H9 (cell line): ENCODE measurements around the gene FXN. TPM values are rescaled to one million over a fixed set of nuclear protein-coding genes. Genes with fewer than 3 reads are reported as not detected.

Experiments
- DNase-seq: peaks from one replicate; pipeline ENCODE4 v3.0.0-alpha.2; 2017
- H2AFZ ChIP-seq: one replicate; pipeline ENCODE4 v1.6.1; 2013; ENCODE audit warnings: mild to moderate bottlenecking, low read length, control low read depth, moderate library complexity
- H2AK5ac ChIP-seq: 2 replicates; pipeline ENCODE4 v1.6.1; 2013; ENCODE audit warnings: low read length, control low read depth, mixed read lengths; ENCODE audit not compliant: insufficient read length
- H2BK120ac ChIP-seq: one replicate; pipeline ENCODE4 v1.6.1; 2013; ENCODE audit warnings: low read depth, mild to moderate bottlenecking, low read length, control low read depth, inconsistent platforms; ENCODE audit not compliant: poor library complexity, severe bottlenecking
- H2BK12ac ChIP-seq: 2 replicates; pipeline ENCODE4 v1.6.1; 2013; ENCODE audit warnings: low read length, control low read depth, mixed read lengths, low read depth; ENCODE audit not compliant: insufficient read length
- H2BK15ac ChIP-seq: 2 replicates; pipeline ENCODE4 v1.6.1; 2013; ENCODE audit warnings: low read depth, low read length, control low read depth
- H2BK20ac ChIP-seq: one replicate; pipeline ENCODE4 v1.6.1; 2013; ENCODE audit warnings: low read depth, mild to moderate bottlenecking, low read length, control low read depth, inconsistent platforms; ENCODE audit not compliant: poor library complexity, severe bottlenecking
- H2BK5ac ChIP-seq: 2 replicates; pipeline ENCODE4 v1.6.1; 2013; ENCODE audit warnings: low read length, control low read depth, mixed read lengths; ENCODE audit not compliant: insufficient read length
- H3K14ac ChIP-seq: 2 replicates; pipeline ENCODE4 v1.6.1; 2013; ENCODE audit warnings: low read length, control low read depth; ENCODE audit not compliant: insufficient read depth
- H3K18ac ChIP-seq: 2 replicates; pipeline ENCODE4 v1.6.1; 2013; ENCODE audit warnings: low read depth, mild to moderate bottlenecking, mixed read lengths, low read length, control low read depth; ENCODE audit not compliant: insufficient read length
- H3K23ac ChIP-seq: 2 replicates; pipeline ENCODE4 v1.6.1; 2013; ENCODE audit warnings: low read length, control low read depth, mixed read lengths, low read depth; ENCODE audit not compliant: insufficient read length
- H3K23me2 ChIP-seq: 2 replicates; pipeline ENCODE4 v1.6.1; 2013; ENCODE audit warnings: low read depth, mild to moderate bottlenecking, mixed read lengths, low read length, control low read depth; ENCODE audit not compliant: insufficient read length, poor library complexity, severe bottlenecking
- H3K27ac ChIP-seq: 2 replicates; pipeline ENCODE4 v1.5.1; 2013; ENCODE audit warnings: low read length, control low read depth, mixed read lengths, low read depth; ENCODE audit not compliant: insufficient read length
- H3K27me3 ChIP-seq: 2 replicates; pipeline ENCODE4 v1.6.1; 2013; ENCODE audit warnings: low read length, control low read depth, inconsistent platforms; ENCODE audit not compliant: insufficient read depth
- H3K4ac ChIP-seq: 2 replicates; pipeline ENCODE4 v1.6.1; 2013; ENCODE audit warnings: low read depth, mild to moderate bottlenecking, control low read depth, inconsistent platforms, low read length, moderate library complexity
- H3K4me1 ChIP-seq: 2 replicates; pipeline ENCODE4 v1.6.1; 2013; ENCODE audit warnings: low read length, control low read depth, inconsistent platforms; ENCODE audit not compliant: insufficient read depth
- H3K4me2 ChIP-seq: 2 replicates; pipeline ENCODE4 v1.6.1; 2013; ENCODE audit warnings: low read length, control low read depth, mixed read lengths; ENCODE audit not compliant: insufficient read length, insufficient read depth
- H3K56ac ChIP-seq: 2 replicates; pipeline ENCODE4 v1.6.1; 2013; ENCODE audit warnings: low read depth, mild to moderate bottlenecking, mixed read lengths, low read length, control low read depth; ENCODE audit not compliant: insufficient read length
- H3K79me1 ChIP-seq: 2 replicates; pipeline ENCODE4 v1.6.1; 2013; ENCODE audit warnings: low read depth, mild to moderate bottlenecking, moderate library complexity, low read length, control low read depth, inconsistent platforms; ENCODE audit not compliant: insufficient read depth, poor library complexity, severe bottlenecking
- H3K79me2 ChIP-seq: 2 replicates; pipeline ENCODE4 v1.6.1; 2013; ENCODE audit warnings: low read length, control low read depth, inconsistent platforms; ENCODE audit not compliant: insufficient read depth
- H3K9ac ChIP-seq: 2 replicates; pipeline ENCODE4 v1.6.1; 2013; ENCODE audit warnings: low read length, control low read depth, mixed read lengths; ENCODE audit not compliant: insufficient read length; ENCODE audit errors: extremely low read depth
- H3K9me3 ChIP-seq: one replicate; pipeline ENCODE4 v1.6.1; 2013; ENCODE audit warnings: low read depth, low read length, inconsistent platforms; ENCODE audit not compliant: control insufficient read depth
- H3T11ph ChIP-seq: one replicate; pipeline ENCODE4 v1.6.1; 2013; ENCODE audit warnings: mild to moderate bottlenecking, low read length, control low read depth, inconsistent platforms
- H4K20me1 ChIP-seq: one replicate; pipeline ENCODE4 v1.6.1; 2013; ENCODE audit not compliant: control insufficient read depth, insufficient read length, insufficient read depth
- H4K5ac ChIP-seq: 2 replicates; pipeline ENCODE4 v1.6.1; 2013; ENCODE audit warnings: low read depth, mild to moderate bottlenecking, mixed read lengths, low read length, control low read depth; ENCODE audit not compliant: insufficient read length
- H4K8ac ChIP-seq: replicated peaks from 2 replicates; pipeline ENCODE4 v1.6.1; 2013; ENCODE audit warnings: low read length, control low read depth, mixed read lengths, low read depth; ENCODE audit not compliant: insufficient read length
- H4K91ac ChIP-seq: 2 replicates; pipeline ENCODE4 v1.6.1; 2013; ENCODE audit warnings: low read depth, mild to moderate bottlenecking, moderate library complexity, mixed read lengths, low read length, control low read depth; ENCODE audit not compliant: insufficient read length
- H3K27ac Mint-ChIP-seq, 3 experiments: 2 replicates in 2 of 3; 3 replicates in 1 of 3; pipeline ENCODE4 v1.8.0; 2020 to 2021; ENCODE audit warnings: mixed read lengths in 3 of 3, mild to moderate bottlenecking in 1 of 3, moderate library complexity in 1 of 3
- H3K27me3 Mint-ChIP-seq: 2 replicates; pipeline ENCODE4 v1.8.0; 2021; ENCODE audit warnings: low read depth, mild to moderate bottlenecking, moderate library complexity, mixed read lengths
- H3K36me3 Mint-ChIP-seq, 3 experiments: 2 replicates in 2 of 3; 3 replicates in 1 of 3; pipeline ENCODE4 v1.8.0; 2020 to 2021; ENCODE audit warnings: low read depth in 3 of 3, mixed read lengths in 3 of 3; ENCODE audit not compliant: insufficient read depth in 1 of 3
- H3K4me1 Mint-ChIP-seq, 2 experiments: 2 replicates each; pipeline ENCODE4 v1.8.0; 2020; ENCODE audit warnings: mixed read lengths in 2 of 2
- H3K4me3 Mint-ChIP-seq, 2 experiments: 2 replicates in 1 of 2; 3 replicates in 1 of 2; pipeline ENCODE4 v1.8.0; 2020 to 2021; ENCODE audit warnings: mild to moderate bottlenecking in 2 of 2, mixed read lengths in 2 of 2, moderate library complexity in 1 of 2
- H3K9me3 Mint-ChIP-seq, 2 experiments: 2 replicates in 1 of 2; 3 replicates in 1 of 2; pipeline ENCODE4 v1.8.0; 2020; ENCODE audit warnings: mild to moderate bottlenecking in 2 of 2, mixed read lengths in 2 of 2, moderate library complexity in 1 of 2
- CTCF ChIP-seq: fragments of 200-600 bp; sonication (generic); conservative IDR thresholded peaks from 3 replicates; pipeline ENCODE4 v1.8.0; 2021; ENCODE audit warnings: antibody characterized with exemption, mild to moderate bottlenecking
- WGBS: extraction: QIAGEN DNeasy Blood & Tissue Kit; methylation state at CpG from one replicate; pipeline ENCODE4 v1.1.7; 2013; ENCODE audit warnings: missing lambda C conversion rate, low lambda C conversion rate, mixed read lengths; ENCODE audit not compliant: insufficient read length; ENCODE audit errors: extremely low coverage; 5-methylcytosine and 5-hydroxymethylcytosine counted together
- total RNA-seq: library from RNA; stranded (reverse); gene quantifications from 2 replicates; pipeline ENCODE4 v1.2.1, GENCODE V29; 2021

FXN gene
- total RNA-seq, 1 experiment from 2014 or later = 34.4 TPM

- TF ChIP-seq CTCF = no peak
- Histone ChIP-seq H3K9me3 (no peaks in the 10 kb centered on the region), H3K18ac (no peak overlapping the region), H4K91ac (no peak overlapping the region), H2AK5ac (no peak overlapping the region), H3K56ac (no peak overlapping the region), H3K4me1 (peaks cover 10% of the 10 kb centered on the region; the same call in 1 of the 2 replicates), H3K27ac (no peak overlapping the region), H2AFZ (no peak overlapping the region), H4K20me1 (no peaks in the 10 kb centered on the region), H2BK120ac (no peak overlapping the region), H3K9ac (no peak overlapping the region), H3K79me1 (no peaks in the 10 kb centered on the region), H4K8ac (no peak overlapping the region), H3K4me2 (no peak overlapping the region), H2BK5ac (no peak overlapping the region), H3K23ac (no peak overlapping the region), H3T11ph (no peak overlapping the region), H4K5ac (no peak overlapping the region), H3K4ac (no peak overlapping the region), H2BK20ac (no peak overlapping the region), H2BK12ac (no peak overlapping the region), H3K23me2 (no peaks in the 10 kb centered on the region), H3K27me3 (no peaks in the 10 kb centered on the region), H3K79me2 (no peaks in the 10 kb centered on the region), H3K14ac (no peak overlapping the region), H2BK15ac (no peak overlapping the region)
- peaks cover 26% of the 10 kb centered on the region in 2 experiments for H3K4me1 Mint-ChIP-seq
- WGBS = no CpG with 5 or more reads among the region's 1 CpG
- DNase-seq = no peak
- H3K4me3 Mint-ChIP-seq = no peak overlapping the region
- peaks cover 26 to 49% (median 38%) of the 10 kb centered on the region in 3 experiments for H3K36me3 Mint-ChIP-seq
- H3K27ac Mint-ChIP-seq = peak overlapping the region in 2 of 3 experiments; percentile 8 to 86; a peak in 3 of 7 replicates
- no peaks in the 10 kb centered on the region for H3K27me3 Mint-ChIP-seq
- no peaks in the 10 kb centered on the region for H3K9me3 Mint-ChIP-seq
Observed at GRCh38 chr9:69060766-69061165, 25.2 kb downstream of the FXN start.
